Activated naive CD8-positive, alpha-beta T cell treated with anti-CD3 and anti-CD28 coated beads for 36 hours (primary cell): Measurements from ENCODE around the gene CLDND2. TPM values are rescaled to one million over a fixed set of nuclear protein-coding genes. Genes with fewer than 3 reads are reported as not detected.

Source experiments
- DNase-seq: peaks from one replicate; pipeline ENCODE4 v3.0.0; 2021
- H3K27ac Mint-ChIP-seq: one replicate; pipeline ENCODE4 v1.8.0; 2022; ENCODE audit warnings: mild to moderate bottlenecking, moderate library complexity, mixed read lengths
- H3K27me3 Mint-ChIP-seq: one replicate; pipeline ENCODE4 v1.8.0; 2022; ENCODE audit warnings: mild to moderate bottlenecking, mixed read lengths
- H3K36me3 Mint-ChIP-seq: one replicate; pipeline ENCODE4 v1.8.0; 2021; ENCODE audit warnings: mild to moderate bottlenecking, mixed read lengths
- H3K4me1 Mint-ChIP-seq: one replicate; pipeline ENCODE4 v1.8.0; 2021; ENCODE audit warnings: mixed read lengths
- H3K4me3 Mint-ChIP-seq: one replicate; pipeline ENCODE4 v1.8.0; 2022; ENCODE audit warnings: mild to moderate bottlenecking, moderate library complexity, mixed read lengths
- H3K9me3 Mint-ChIP-seq: one replicate; pipeline ENCODE4 v1.8.0; 2022; ENCODE audit warnings: mixed read lengths
- total RNA-seq, 2 experiments: library from RNA; stranded (reverse); gene quantifications; one replicate each; pipeline ENCODE4 v1.2.3, GENCODE V29; 2021

The CLDND2 gene
- total RNA-seq, 2 experiments from 2014 or later, result 2.0 to 3.8 TPM

DNA sequence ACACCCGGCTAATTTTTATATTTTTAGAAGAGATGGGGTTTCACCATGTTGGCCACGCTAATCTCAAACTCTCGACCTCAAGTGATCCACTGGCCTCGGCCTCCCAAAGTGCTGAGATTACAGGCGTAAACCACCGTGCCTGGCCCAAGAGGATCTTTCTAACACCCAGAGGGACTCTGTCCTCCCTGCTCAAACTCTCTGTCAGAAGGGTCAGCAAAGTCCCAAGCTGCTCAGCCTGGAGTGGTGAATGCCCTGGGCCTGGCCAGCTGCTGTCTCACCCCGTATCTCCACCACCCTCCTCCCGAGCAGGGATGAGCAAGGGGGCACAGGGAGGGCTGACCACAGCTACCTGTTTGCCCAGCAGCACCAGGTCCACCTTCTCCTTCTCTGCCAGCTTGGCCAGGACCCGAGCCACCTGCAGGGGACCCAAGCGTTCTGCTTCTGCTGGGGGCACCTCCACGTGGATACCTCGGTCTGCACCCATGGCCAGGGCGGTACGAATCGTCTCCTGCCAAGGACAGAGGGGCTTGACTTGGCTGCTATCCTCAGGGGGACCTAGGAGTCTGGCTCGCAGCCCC lies 15.9 kb downstream of the CLDND2 start:
- peaks cover 18% of the 10 kb centered on the region for H3K4me1 Mint-ChIP-seq
- H3K4me3 Mint-ChIP-seq, result no peak overlapping the region
- no peak overlapping the region for H3K27ac Mint-ChIP-seq
- no peaks in the 10 kb centered on the region for H3K27me3 Mint-ChIP-seq
- peaks cover 20% of the 10 kb centered on the region for H3K36me3 Mint-ChIP-seq
- no peaks in the 10 kb centered on the region for H3K9me3 Mint-ChIP-seq
- DNase-seq, result no peak

DNA sequence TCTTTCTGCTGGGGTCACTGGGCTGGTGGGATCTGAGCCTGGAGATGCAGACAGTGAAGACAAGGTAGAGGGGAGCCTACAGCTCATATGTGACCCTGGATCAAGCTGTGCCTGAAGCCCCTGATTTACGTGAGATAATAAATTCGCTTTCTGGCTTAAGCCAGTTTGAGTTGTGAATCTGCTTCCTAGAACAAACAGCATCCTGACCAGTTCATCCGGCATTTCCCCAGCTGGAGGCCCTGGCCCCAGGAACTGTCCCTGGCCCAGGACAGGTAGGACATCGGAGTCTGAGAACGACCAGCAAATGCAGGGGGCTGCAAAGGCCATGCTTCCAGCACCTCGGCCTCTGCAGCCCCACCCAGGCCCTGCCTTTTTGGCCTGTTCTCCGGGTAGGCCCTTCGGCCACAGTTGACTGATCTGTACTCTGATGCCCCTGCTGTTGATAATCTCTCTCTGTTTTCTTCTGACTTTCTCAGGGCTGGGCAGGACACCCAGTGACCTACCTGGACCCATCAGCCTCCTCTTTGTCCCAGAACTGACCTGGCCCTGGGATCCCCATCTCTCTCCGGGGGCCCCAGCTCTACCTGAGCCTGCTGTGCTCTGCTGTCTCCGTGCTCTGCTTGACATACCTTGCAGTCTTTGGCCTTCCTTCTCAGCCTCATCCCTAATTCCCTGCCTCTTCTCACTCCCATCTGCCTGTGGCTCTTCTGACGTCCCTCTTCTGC lies 17.4 kb downstream of the CLDND2 start:
- peaks cover 19% of the 10 kb centered on the region for H3K36me3 Mint-ChIP-seq
- peaks cover 15% of the 10 kb centered on the region for H3K4me1 Mint-ChIP-seq
- no peaks in the 10 kb centered on the region for H3K27me3 Mint-ChIP-seq
- H3K4me3 Mint-ChIP-seq, result no peak overlapping the region
- no peak for DNase-seq
- H3K9me3 Mint-ChIP-seq, result no peaks in the 10 kb centered on the region
- H3K27ac Mint-ChIP-seq, result peak overlapping the region; percentile 3

DNA sequence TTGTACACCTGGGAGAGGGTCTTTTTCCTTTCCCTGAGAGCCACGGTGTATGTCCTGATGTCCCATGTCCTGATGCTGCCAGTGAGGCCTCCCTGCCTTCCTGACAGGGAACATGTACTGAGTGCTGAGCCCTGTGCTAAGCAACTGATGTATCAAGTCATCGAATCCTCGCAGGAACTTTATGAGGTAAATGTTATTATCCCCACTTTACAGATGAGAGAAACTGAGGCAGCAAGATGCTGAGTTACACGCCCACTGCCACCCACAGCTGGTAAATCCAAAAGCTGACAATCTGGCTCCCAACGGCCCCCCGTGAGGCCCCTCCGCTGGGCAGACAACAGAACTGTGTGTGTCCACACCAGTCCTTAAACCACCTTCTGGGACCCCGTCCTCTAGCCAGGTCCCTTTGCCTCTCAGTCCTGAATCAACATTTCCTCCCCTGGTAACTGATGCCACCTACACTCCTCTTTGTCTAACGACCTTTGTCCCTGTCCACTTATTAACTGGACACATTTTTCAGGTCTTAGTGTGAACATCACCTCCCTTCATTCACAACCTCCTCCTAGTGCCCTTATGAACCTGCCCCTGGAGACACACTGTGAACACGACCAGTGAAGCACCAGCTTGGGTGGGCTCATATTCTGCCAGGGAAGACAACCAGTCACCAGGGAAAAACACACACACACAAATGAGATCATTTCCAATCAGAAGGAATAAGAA lies 21.4 kb downstream of the CLDND2 start:
- no peak for DNase-seq
- Mint-ChIP-seq H3K4me3 (no peak overlapping the region), H3K36me3 (peaks cover 11% of the 10 kb centered on the region), H3K27me3 (no peaks in the 10 kb centered on the region), H3K9me3 (no peaks in the 10 kb centered on the region), H3K4me1 (no peaks in the 10 kb centered on the region), H3K27ac (peak overlapping the region; percentile 12)

DNA sequence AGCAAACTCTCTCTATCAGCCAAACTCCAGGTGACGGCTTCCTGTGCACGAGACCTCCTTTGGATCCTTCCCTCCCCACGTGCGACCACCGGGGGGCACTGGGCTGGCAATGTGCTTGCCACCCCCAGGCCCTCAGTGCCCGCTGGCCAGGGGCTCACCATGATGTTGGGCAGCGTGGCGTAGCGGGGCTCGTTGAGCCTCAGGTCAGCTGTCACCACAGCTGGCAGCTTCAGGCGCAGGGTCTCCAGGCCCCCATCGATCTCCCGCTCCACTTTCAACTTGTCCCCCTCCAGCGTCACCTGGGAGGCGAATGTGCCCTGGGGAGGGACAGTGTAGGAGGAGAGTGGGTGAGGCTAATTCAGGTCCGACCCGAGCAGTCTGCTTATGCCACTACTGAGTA lies 22.1 kb downstream of the CLDND2 start:
- no peaks in the 10 kb centered on the region for H3K9me3 Mint-ChIP-seq
- no peak for DNase-seq
- H3K36me3 Mint-ChIP-seq, result peaks cover 7% of the 10 kb centered on the region
- H3K4me3 Mint-ChIP-seq, result no peak overlapping the region
- H3K27ac Mint-ChIP-seq, result no peak overlapping the region
- H3K27me3 Mint-ChIP-seq, result no peaks in the 10 kb centered on the region
- no peaks in the 10 kb centered on the region for H3K4me1 Mint-ChIP-seq

DNA sequence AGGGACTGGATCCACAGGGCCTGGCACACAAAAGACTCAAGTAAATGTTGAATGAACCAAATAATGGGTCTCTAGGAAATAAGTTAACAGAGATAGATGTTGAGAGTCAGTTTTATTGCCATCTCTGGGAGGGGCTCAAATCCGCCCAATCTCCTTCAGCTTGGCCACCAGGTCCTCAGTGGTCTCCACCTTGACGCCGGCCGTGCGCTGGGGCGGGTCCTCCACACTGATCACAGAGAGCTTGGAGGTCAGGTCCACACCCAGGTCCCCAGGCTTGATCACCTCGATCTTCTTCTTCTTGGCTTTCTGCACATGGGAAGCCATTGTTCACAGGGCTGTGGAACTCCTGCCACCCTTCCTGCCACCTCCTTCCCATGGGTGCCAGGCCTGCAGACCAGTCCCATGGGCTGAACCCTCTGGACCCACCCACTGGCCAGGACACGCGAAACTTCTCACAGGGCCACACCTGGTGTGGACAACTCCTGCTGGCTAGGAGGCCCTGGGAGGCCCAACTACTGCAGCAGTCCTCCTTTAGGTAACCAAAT lies 23.7 kb downstream of the CLDND2 start:
- Mint-ChIP-seq H3K4me3 (no peak overlapping the region), H3K4me1 (no peaks in the 10 kb centered on the region), H3K36me3 (peaks cover 3% of the 10 kb centered on the region), H3K9me3 (no peaks in the 10 kb centered on the region), H3K27ac (no peak overlapping the region), H3K27me3 (peaks cover 5% of the 10 kb centered on the region)
- no peak for DNase-seq

DNA sequence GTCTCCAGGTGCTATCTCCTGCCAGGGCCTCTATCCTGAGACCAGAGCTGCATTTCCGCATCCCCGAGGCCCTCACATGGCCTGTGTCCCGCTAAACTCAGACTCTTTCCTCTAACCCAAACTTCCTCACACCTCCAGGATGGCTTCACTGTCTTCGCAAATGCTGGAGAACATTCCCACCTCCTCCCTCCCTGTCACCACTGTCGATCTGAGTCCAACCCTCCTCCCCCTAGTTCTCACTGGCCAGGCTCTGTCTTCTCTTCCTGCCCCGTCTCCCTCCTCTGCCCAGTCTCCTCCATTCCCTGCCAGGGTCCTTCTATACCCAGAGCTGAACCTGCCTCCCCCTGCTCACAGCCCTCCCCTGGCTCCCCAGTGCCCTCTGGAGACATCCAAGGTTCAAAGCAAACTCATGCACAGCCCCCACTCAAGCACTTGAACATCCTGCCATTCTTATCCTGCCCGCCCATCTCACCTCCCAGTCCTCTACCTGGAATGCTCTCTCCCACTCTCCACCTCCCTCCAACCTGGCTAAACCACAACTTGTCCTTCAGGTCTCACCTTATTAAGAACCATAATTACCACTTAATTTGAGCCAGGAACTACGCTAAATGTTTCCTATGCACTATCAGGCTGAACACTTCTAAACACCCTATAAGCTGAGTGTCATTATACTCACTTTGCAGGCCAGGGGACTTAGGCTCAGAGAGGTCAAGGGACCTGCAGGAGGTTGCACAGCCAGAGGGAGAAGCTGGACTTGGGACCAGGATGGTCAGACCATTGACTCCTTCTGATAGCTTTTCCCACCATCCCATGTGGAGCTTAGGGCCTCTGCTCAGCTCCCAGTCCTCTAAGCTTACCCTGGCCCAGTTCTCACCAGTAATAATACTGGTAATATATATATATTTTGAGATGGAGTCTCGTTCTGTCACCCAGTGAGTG lies 25.9 kb downstream of the CLDND2 start:
- peaks cover 9% of the 10 kb centered on the region for H3K4me1 Mint-ChIP-seq
- H3K36me3 Mint-ChIP-seq, result peaks cover 3% of the 10 kb centered on the region
- H3K4me3 Mint-ChIP-seq, result no peak overlapping the region
- H3K9me3 Mint-ChIP-seq, result no peaks in the 10 kb centered on the region
- H3K27ac Mint-ChIP-seq, result no peak overlapping the region
- H3K27me3 Mint-ChIP-seq, result peaks cover 5% of the 10 kb centered on the region
- DNase-seq, result no peak

DNA sequence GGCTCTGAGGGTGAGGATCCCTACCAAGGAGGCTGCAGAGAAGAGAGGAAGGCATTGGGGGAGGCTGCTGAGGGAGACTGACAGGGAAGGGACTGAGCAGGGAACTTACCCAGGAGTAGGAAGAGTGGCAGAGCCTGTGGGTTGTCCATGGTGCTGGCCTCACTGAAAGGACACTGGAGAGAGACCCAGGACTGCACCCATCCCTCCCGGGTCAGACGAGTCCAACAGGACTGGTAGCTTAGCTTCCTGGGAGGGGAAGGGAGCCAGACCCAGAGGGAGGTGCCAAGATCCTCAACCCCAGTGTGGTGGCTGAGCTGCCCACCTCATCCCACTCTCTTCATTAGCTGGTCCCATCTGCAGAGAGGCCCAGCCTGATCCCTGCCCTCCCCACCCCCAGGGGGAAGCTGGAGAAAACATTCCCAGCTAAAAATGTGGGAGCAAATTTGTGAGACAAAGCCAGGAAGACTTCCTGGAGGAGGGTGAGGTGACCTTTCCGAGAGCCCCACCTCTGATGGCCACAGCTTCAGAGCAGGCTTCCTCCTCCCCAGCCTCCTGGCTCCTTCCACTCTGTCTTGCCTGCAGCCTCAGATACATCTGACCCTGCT lies 26.7 kb downstream of the CLDND2 start, which contains the start of gene VSIG10L:
TSS of gene VSIG10L (minus strand) at position 164 of the 605 bp plus-strand sequence. CDS start at position 149, 15 bp downstream.
- no peak for DNase-seq
- Mint-ChIP-seq H3K9me3 (no peaks in the 10 kb centered on the region), H3K27ac (no peak within 1 kb of the TSS), H3K36me3 (peaks cover 2% of the 10 kb centered on the region), H3K4me1 (peaks cover 9% of the 10 kb centered on the region), H3K4me3 (peak within 1 kb of the TSS; percentile 22), H3K27me3 (peaks cover 5% of the 10 kb centered on the region)

DNA sequence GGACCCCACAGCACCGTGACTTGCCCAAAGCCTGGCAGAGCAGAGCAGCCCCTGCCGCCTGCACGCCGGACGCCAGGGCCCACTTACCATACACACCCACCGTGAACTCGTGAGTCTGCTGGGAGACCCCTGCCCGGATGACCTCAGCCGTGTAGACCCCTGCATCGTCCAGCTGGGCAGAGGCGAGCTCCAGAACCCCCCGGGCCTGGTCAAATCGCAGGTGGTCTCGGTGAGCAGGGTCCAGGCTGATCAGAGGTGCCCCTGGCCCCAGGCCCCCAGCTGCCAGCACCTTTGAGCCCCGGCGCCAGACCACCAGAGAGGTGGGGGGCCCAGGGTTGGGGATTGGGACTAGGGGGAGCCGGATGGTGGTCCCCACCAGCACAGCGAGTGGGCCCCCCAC lies 27.7 kb downstream of the CLDND2 start:
- peak overlapping the region; percentile 22 for H3K4me3 Mint-ChIP-seq
- H3K27me3 Mint-ChIP-seq, result peaks cover 9% of the 10 kb centered on the region
- no peak for DNase-seq
- H3K4me1 Mint-ChIP-seq, result peaks cover 9% of the 10 kb centered on the region
- no peaks in the 10 kb centered on the region for H3K9me3 Mint-ChIP-seq
- H3K36me3 Mint-ChIP-seq, result no peaks in the 10 kb centered on the region
- no peak overlapping the region for H3K27ac Mint-ChIP-seq

DNA sequence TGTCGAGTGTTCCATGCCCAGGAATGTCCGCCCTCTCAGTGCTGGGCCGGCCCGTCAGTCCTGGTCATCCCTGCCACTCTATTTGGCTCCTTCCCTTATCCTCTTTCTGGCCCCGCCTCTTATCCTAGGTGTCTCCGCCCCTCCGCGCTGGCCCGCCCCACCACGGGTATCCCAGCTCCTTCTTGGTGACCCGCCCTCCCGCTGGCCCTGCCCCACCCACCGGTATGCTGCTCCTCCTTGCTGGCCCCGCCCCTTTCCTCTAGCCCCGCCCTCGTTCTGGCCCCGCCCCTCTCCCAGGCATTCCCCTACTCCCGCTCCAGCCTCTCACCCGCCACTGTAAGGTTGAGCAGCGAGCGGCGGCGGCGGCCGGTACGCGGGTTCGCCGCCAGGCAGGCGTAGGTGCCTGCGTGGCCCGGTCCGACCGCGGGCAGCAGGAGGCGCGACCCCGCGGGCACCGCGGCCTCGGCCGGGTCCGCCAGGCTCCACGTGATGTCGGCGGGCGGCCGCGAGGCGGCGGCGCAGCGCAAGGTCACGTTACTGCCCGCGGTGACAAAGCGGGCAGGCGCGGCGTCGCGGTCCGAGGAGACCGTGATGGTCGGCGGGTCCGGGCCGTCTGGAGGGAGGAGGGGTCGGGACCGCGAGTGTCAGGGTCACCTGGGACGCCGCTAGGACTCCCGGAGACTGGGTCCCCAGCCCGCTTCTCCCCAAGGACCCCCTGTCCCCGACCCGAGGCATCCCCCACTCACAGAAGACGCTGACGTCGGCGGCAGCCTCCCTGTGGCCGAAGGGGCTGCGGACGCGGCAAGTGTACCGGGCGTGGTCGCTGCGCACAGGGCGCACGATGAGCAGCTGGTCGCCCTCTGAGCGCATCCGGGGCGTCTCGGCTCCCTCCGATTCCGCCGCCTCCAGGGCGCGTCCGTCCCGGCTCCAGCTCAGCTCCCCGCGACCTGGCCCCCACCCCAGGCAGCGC lies 28.8 kb downstream of the CLDND2 start:
- no peaks in the 10 kb centered on the region for H3K9me3 Mint-ChIP-seq
- H3K36me3 Mint-ChIP-seq, result no peaks in the 10 kb centered on the region
- H3K27ac Mint-ChIP-seq, result peak overlapping the region; percentile 52
- H3K4me1 Mint-ChIP-seq, result peaks cover 9% of the 10 kb centered on the region
- peaks cover 9% of the 10 kb centered on the region for H3K27me3 Mint-ChIP-seq
- peak; percentile 91 for DNase-seq
- peak overlapping the region; percentile 85 for H3K4me3 Mint-ChIP-seq

DNA sequence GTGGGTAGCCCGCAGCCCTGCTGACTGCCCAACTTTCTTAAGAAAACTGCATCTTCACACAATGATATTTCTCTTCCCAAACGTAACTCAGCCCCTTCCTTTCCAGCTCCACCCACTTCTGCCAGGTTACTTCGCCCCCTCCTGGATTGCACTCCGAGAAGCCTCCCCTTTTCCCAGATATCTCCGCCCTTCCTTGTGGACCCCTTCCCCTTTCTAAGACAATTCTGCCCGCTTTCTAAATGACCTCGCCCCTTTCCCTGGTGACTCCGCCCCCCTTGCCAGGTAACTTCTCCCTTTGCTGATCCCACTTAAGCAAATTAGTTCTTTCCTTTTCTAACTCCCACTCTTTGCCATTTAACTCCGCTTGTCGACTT lies 29.5 kb downstream of the CLDND2 start:
- H3K27ac Mint-ChIP-seq, result peak overlapping the region; percentile 52
- H3K4me3 Mint-ChIP-seq, result peak overlapping the region; percentile 85
- DNase-seq, result no peak
- peaks cover 9% of the 10 kb centered on the region for H3K27me3 Mint-ChIP-seq
- no peaks in the 10 kb centered on the region for H3K9me3 Mint-ChIP-seq
- peaks cover 9% of the 10 kb centered on the region for H3K4me1 Mint-ChIP-seq
- H3K36me3 Mint-ChIP-seq, result no peaks in the 10 kb centered on the region

DNA sequence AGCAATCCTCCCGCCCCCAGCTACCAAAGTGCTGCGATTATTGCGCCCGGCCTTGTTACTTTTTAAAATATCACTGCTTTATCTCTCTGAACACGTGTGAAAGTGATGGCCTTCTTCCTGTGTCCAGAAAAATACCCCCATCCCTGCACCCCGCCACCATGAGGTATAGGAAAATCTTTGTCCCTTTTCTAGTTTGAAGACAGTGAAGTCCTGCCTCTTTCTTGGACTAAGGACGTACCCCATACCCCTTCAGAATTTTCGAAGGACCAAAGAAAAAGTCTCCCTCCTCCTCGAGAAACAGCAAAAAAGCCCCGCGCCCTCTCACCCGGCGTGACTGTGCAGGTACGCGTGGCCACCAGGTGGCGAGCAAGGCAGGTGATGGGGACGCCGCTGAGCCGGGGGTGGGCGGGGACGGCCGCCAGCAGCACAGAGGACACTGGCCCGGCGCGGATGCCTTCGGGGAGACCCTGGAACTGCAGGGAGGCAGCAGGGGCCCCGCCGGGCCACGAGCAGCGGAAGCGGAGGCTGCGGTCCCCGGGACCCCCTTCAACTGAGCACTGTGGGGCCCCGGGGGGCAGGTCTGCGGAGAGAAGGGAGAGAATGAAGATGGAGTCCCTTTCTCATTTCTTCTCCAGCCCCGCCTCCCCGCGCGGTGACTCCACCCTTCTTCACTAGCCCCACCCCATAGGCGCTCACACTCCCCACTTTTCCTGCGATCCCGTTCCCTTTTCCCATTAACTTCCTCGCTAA lies 30.1 kb downstream of the CLDND2 start:
- peaks cover 9% of the 10 kb centered on the region for H3K27me3 Mint-ChIP-seq
- H3K27ac Mint-ChIP-seq, result peak overlapping the region; percentile 71
- peak overlapping the region; percentile 85 for H3K4me3 Mint-ChIP-seq
- H3K4me1 Mint-ChIP-seq, result peaks cover 9% of the 10 kb centered on the region
- peak; percentile 89 for DNase-seq
- no peaks in the 10 kb centered on the region for H3K36me3 Mint-ChIP-seq
- H3K9me3 Mint-ChIP-seq, result no peaks in the 10 kb centered on the region

DNA sequence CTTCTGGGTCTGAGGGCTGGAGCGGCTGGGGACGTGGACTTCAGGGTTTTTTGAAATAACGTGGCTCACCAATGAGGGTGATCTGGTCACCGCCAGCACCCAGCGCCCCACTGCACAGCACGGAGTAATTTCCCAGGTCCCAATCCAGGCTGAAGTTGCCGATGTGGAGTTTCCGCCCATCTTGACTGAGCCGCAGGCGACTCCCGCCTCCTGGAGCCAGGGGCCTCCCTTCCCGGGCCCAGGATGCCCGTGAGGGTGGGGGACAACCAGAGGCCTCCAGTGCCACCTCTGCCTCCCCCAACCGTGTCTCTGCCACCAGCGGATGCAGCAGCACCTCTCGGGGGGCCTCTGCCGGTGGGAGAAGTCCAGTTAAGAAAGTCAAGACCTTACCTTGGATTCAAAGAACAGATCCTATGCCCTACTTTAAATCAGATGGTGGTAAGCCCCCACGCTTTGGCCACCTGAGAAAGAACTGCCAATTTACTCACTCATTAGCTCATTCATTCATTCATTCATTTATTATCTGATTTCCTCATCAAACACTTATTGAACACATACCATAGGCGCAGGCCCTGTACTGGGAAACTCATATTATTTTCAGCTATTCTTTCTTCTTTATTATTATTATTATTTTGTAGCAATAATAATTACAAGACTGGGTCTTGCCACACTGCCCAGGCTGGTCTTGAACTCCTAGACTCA lies 30.8 kb downstream of the CLDND2 start:
- H3K27ac Mint-ChIP-seq, result peak overlapping the region; percentile 71
- no peaks in the 10 kb centered on the region for H3K36me3 Mint-ChIP-seq
- peaks cover 9% of the 10 kb centered on the region for H3K27me3 Mint-ChIP-seq
- peaks cover 9% of the 10 kb centered on the region for H3K4me1 Mint-ChIP-seq
- no peaks in the 10 kb centered on the region for H3K9me3 Mint-ChIP-seq
- peak overlapping the region; percentile 85 for H3K4me3 Mint-ChIP-seq
- DNase-seq, result no peak
